ES-I3 (cell line): ENCODE results near the gene GNA12.

ENCODE experiments used
- H3K36me3 ChIP-seq: 2 replicates; pipeline ENCODE4 v1.6.1; 2013; ENCODE audit warnings: mild to moderate bottlenecking, low read length, control low read depth, moderate library complexity; ENCODE audit not compliant: insufficient read depth
- H3K4me1 ChIP-seq: 2 replicates; pipeline ENCODE4 v1.6.1; 2013; ENCODE audit warnings: mild to moderate bottlenecking, control low read depth, low read length; ENCODE audit not compliant: insufficient read depth
- H3K9ac ChIP-seq: 2 replicates; pipeline ENCODE4 v1.6.1; 2013; ENCODE audit warnings: low read depth, mild to moderate bottlenecking, low read length, moderate library complexity
- H3K9me3 ChIP-seq: 2 replicates; pipeline ENCODE4 v1.6.1; 2013; ENCODE audit warnings: mild to moderate bottlenecking, low read length, moderate library complexity; ENCODE audit not compliant: control insufficient read depth, insufficient read depth

Gene GNA12

DNA sequence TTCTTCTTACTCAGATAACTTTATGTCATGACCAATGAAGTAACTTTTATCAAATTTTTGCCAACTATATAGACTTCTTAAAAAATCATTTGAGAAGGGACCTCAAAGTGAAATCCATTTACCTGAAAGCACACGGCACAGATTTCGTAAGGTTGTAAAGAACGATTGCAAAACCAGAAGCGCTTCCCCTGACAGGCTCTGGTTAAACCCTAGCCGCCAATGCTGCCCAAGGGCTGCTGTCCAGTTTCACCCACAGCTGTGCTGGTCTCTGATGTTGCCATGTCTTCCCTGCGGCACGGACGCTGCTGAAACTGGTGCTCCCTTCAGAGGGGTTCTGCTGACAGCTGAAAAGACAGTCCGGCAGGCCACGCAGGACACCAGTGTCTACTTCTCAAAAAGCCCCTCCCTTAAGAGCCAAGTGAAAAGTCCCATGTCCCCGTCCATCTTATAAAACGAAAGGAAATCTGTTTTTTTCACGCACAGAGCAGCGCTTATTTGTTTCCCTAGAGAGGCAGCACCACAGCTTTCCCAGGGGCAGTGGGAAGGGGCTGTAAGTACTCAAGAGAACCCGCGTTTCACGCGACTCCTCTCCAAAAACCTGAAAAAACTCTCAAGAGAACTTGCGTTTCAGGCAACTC lies 32.5 kb downstream of the GNA12 start:
- Histone ChIP-seq H3K4me1 (peaks cover 39% of the 10 kb centered on the region), H3K9ac (no peak overlapping the region; the same call in 1 of the 2 replicates)

DNA sequence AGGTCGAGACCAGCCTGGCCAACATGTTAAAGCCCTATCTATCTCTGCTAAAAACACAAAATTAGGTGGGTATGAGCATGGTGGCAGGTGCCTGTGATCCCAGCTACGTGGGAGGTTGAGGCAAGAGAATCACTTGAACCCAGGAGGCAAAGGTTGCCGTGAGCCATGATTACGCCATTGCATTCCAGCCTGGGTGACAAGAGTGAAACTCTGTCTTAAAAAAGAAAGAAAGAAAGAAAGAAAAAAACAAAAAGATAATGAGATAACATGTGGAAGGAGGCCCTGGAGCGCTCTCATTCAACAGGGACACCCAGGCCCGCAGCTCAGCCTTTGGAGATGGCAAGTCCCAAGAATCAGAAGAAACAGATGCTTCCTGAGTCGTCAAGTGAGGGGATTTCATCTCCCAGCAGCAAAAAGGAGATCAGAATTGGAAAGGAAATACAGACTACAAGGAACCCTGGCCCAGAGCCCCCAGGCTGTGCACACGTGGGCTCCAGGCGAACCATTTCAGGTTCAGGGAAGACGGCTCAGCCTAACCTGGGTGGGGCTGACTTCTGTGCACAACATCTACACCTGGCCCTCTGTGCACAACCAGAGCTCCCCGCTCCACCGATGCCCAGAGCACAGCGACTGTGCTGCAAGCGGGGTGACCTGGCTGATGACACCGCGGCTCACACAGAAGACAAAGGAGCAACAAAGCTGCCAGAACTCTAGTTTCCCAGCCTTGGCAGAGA lies 33.3 kb downstream of the GNA12 start:
- H3K9ac ChIP-seq, result no peak overlapping the region
- H3K4me1 ChIP-seq, result peaks cover 37% of the 10 kb centered on the region
- no peaks in the 10 kb centered on the region for H3K9me3 ChIP-seq
- H3K36me3 ChIP-seq, result no peaks in the 10 kb centered on the region

More for the DNA sequence above, 32.5 kb downstream of the GNA12 start:
- Histone ChIP-seq H3K36me3 (no peaks in the 10 kb centered on the region), H3K9me3 (no peaks in the 10 kb centered on the region)

DNA sequence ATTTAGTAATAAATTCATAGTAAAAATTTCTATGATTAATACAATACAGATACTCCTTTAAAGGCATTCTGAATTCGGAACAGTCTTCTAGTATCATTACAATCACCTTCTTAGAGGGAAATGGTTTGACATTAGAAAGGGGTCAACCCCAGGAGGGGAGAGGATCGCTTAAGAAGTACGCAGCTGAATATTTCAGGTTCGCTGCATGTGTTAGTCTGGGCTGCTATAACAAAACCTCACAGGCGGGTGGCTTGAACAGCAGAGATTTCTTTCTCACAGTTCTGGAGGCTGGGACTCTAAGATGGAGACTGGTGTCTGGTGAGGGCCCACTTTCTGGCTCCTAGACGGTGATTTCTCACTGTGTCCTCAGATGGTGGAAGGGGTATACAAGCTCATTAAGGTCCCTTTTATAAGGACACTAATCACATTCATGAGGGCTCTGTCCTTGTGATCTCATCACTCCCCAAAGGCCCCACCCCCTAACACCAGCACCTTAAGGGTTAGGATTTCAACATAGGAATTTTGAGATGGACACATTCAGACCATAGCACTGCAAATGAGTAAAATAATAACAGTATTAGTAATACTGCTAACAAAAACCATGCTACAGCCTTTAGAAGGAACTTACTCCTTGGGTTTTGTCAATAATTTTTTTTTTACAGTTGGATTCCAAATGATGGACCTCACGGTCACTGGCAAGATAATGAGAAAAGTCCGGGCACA lies 34.0 kb downstream of the GNA12 start:
- peaks cover 32% of the 10 kb centered on the region for H3K4me1 ChIP-seq
- no peaks in the 10 kb centered on the region; the same call in 1 of the 2 replicates for H3K9me3 ChIP-seq
- H3K36me3 ChIP-seq, result no peaks in the 10 kb centered on the region
- H3K9ac ChIP-seq, result no peak overlapping the region

DNA sequence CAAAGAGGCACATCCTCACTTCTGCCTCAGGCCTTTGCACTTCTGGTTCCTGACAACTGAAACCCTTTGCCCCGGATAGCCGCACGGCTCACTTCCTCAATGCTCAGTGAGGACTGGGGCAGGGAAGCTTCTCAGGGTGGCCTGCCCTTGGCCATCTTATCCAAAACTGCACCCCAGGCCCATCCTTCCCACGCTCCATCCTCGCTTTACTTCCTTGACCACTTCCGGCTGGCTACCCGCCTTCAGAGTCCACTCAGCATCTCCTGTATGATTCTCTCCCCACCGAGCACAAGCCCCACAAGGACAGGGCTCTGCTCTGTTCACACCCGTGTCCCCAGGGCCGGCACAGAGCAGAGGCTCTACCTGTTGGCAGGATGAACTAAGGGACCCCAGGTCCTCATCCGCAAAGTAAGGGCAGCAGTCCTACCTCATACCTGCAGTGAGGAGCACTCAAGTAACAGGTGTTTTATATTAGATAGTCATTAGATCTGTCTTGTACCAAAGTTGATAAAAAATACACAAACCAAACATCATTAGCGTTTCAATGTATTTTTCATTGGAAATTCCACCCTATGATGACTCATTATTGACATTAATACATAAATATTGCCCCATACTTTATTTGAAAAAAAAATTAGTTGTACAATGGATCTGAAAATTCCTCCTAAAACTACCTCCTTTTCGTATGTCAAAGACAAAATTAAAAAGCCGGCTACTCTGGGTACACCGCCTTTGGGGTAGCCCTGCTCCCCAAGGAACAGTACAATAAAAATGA lies 35.0 kb downstream of the GNA12 start:
- no peaks in the 10 kb centered on the region for H3K36me3 ChIP-seq
- H3K9ac ChIP-seq, result no peak overlapping the region
- H3K9me3 ChIP-seq, result no peaks in the 10 kb centered on the region; the same call in 1 of the 2 replicates
- peaks cover 28% of the 10 kb centered on the region for H3K4me1 ChIP-seq

DNA sequence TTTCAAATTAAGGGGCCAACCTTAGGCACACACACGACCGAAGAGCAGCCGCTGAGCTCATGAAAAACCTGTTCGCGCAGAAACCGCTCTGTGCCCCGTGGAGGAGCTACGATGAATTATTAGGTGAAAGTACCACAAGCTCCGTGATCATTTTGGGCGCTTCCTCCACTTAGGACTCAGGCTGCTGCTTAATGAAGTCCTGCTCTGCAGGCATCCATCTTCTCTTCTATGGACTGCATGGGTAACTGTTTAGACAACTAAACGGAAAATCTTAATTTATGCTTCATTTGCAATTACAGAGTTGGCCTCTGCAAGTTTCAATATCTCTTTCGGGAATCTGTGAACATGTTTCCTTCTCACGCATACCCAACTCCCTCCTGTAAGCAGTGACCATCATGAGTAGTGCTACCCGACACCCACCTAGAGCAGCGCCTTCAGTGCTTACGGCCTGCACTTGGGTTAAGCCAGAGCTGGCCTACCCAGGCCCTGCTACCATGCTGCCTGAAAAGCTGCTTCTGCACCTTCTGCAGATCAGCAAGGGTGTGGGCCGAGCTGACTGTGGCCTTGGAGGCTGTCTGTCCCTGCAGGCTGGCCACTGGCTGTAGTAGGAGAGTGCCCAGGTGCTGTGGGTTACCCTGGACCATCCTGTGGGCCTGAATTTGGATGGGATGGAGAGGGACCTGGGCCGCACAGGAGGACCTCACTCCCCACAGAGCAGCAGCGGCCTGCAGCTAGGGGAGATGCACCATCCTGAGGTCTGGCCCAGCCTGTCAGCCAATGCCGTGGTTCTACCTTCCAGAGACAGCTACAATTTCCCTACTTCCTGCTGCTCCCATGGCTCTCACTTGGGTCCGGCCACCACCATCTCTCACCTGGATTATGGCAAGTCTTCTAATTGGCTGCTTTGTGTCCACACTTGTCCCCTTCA lies 36.0 kb downstream of the GNA12 start:
- no peaks in the 10 kb centered on the region for H3K36me3 ChIP-seq
- H3K9me3 ChIP-seq, result no peaks in the 10 kb centered on the region; the same call in 1 of the 2 replicates
- no peak overlapping the region for H3K9ac ChIP-seq
- H3K4me1 ChIP-seq, result peaks cover 28% of the 10 kb centered on the region

DNA sequence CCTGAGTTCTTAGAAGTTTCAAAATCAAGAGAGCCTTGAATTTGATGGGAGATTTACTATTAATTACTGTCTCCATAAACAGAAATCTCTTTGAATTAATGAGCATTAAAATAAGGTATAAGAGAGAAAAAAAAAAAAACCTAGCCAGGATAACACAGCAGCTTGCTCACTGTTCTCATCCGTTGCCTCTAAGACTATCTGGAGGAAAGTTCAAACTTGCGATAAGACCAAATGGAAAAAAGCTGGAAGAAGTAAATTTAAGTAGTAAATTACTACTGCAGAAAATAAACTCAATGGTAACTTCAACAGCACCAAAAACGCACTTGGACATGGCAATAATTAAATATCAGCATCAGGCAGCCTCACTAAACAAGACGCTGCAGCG lies 36.7 kb downstream of the GNA12 start:
- Histone ChIP-seq H3K9ac (no peak overlapping the region), H3K9me3 (no peaks in the 10 kb centered on the region; the same call in 1 of the 2 replicates), H3K36me3 (no peaks in the 10 kb centered on the region), H3K4me1 (peaks cover 35% of the 10 kb centered on the region)

DNA sequence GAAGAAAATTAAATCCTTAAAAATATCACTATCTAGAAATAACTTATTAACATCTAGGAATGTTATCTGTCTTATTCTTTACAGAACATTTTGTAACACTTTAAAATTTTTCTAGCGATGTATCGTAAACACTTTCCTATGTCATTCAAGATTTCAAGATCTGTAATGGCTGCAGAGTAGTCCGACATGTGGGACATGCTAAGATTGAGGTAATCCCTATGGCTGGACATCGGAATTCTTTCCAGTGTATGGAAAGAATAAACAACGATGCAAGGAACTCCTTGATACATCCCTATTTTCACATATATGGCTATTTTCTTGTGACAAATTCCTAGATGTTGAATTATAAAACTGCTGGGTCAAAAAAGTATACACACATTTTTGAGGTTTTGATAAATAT lies 37.5 kb downstream of the GNA12 start:
- Histone ChIP-seq H3K9me3 (no peaks in the 10 kb centered on the region; the same call in 1 of the 2 replicates), H3K4me1 (peaks cover 44% of the 10 kb centered on the region), H3K9ac (no peak overlapping the region), H3K36me3 (no peaks in the 10 kb centered on the region)

DNA sequence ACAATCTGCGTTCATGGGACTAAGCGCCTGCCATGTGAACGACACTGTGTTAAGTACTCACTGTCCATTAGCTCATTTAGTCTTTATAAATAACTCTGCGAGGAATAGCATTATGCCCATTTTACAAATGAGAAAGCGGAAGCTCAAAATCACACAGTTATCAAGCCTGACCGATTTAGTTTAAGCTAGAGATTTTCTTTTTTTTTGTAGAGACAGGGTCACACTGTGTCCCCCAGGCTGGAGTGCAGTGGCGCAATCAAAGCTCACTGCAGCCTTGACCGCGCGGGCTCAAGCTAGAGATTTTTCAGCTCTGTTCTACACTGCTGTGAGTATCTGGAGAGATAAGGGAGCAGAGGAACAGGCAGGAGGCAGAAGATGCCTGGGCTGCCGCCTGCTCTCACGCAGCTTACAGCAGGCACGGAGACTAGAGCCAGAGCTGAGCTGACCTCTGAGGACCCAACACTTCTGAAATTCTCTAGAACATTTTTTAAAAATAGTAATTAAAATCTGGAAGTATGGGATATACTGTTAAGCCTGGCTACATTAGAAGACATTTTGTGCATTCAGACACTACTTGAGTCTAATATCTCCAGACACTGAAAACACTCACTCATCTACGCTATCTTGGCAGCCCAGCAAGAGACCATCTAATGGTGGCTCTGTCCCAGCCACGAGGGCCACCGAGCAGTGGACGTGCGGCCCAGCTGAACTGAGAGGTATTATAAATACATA lies 38.7 kb downstream of the GNA12 start:
- H3K9ac ChIP-seq, result no peak overlapping the region
- H3K9me3 ChIP-seq, result no peaks in the 10 kb centered on the region; the same call in 1 of the 2 replicates
- peaks cover 54% of the 10 kb centered on the region for H3K4me1 ChIP-seq
- no peaks in the 10 kb centered on the region for H3K36me3 ChIP-seq

DNA sequence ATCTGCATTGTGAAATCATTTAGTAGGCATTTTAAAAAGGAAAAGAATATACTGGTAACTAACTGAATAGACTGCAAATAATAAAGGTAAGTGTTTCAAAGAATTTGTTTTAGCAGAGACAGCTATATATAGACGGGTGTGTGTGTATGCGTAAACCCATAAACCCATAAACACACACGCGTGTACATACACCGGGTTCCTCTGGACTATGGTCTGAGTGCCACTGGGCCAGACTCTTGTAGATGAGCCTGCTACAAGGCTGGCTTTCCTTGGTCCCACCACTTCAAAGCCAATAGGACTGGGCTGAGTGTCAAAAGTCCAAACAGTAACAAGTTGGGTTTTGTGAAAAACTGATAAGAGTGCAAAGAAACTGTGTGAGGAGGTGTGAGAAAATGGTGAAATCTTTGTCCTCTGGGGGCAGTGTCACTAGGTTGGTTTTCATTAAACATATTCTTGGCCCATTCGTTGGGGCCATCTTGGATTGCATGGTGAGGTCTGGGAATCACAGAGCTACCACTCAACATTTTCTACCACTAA lies 39.8 kb downstream of the GNA12 start:
- H3K9ac ChIP-seq, result no peak overlapping the region
- H3K36me3 ChIP-seq, result no peaks in the 10 kb centered on the region
- no peaks in the 10 kb centered on the region; the same call in 1 of the 2 replicates for H3K9me3 ChIP-seq
- H3K4me1 ChIP-seq, result peaks cover 48% of the 10 kb centered on the region

DNA sequence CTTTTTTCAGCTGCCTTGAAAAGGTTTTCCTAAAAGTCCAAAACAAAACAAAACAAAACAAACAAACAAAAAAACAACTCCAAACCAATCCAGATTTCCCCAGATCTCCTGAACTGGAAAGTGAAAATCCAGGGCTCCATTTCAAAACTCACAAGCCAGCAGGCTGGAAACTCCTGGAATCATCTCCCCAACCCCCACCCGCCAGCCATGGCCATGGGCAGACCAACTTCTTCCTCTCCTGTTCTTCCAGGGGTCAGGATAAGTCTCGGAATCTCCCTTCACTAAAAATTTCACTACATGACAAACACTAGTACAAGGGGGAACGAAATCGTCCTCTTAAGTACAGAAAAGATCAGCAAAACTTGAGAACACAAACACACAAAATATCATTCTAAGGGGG lies 40.4 kb downstream of the GNA12 start:
- no peaks in the 10 kb centered on the region; the same call in 1 of the 2 replicates for H3K9me3 ChIP-seq
- no peak overlapping the region for H3K9ac ChIP-seq
- no peaks in the 10 kb centered on the region for H3K36me3 ChIP-seq
- peaks cover 48% of the 10 kb centered on the region for H3K4me1 ChIP-seq

DNA sequence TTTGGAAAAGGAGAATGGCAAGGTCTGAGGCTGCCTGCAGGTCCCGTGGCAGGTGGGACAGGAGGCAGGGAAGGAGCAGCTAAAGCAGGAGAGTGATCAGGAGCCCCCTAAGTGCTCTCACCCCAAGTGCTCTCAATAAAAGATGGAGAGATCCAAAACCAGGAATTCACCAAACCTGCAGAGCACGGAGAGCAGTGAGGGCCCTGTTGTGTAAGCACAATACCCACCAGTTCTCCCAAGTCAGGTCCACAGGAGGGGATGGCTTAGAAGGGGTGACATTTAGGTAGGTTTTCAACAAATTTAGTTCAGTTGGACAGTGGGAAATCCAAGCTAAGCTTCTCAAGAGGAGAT lies 40.8 kb downstream of the GNA12 start:
- peaks cover 48% of the 10 kb centered on the region for H3K4me1 ChIP-seq
- no peaks in the 10 kb centered on the region; the same call in 1 of the 2 replicates for H3K9me3 ChIP-seq
- no peaks in the 10 kb centered on the region for H3K36me3 ChIP-seq
- H3K9ac ChIP-seq, result no peak overlapping the region

DNA sequence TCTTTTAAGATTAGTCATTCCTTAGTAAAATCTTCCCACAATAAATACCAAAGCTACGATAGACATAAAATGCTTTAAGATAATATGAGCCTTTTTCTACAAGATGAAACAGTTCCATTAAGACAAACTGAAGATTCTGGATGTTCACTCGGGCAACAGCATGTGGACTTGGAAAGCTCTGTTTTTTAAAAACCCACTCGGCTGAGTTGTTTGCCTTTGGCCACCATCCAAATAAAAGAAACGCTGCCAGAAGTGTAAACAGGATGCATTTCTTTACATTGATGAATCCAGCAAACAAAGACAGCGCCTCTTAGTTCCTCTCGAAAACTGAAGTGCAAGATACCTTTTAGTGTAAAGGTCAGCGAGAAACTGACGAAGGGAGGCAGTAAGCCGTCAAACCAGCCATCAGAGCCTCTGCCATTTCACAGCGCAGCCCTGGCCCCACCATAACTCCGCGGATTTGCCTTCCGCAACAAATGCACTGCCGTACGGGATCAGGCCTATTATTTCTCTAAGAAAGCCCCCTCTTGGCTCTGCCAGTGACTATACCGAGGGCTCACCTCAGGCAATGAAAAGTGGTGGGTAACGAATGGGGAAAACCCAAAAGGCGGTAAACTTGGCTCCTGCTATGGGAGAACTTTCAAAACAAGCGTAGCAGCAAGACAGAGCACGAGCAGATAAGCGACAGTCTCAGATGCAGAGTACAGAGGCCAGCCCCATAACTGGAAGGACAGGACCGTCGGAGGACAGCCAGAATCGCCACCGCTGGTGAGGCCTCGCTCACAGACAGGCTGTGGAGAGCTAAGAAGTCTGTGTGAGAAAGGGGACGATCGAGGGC lies 41.4 kb downstream of the GNA12 start:
- Histone ChIP-seq H3K36me3 (no peaks in the 10 kb centered on the region), H3K4me1 (peaks cover 44% of the 10 kb centered on the region), H3K9me3 (no peaks in the 10 kb centered on the region; the same call in 1 of the 2 replicates), H3K9ac (no peak overlapping the region; the same call in 1 of the 2 replicates)
